Sigmoid colon (tissue), 4 donors: ENCODE results near the gene DNAJB9.

ENCODE experiments used
- CTCF ChIP-seq, 4 experiments: fragments of 450-650 bp in 3 of 4; fragments of 200-600 bp in 1 of 4; IDR thresholded peaks; one replicate each; pipeline ENCODE4 v1.5.1; 2016 to 2019; ENCODE audit warnings: antibody characterized with exemption in 4 of 4, mild to moderate bottlenecking in 3 of 4, moderate library complexity in 2 of 4
- EP300 ChIP-seq, 4 donors: sonication (generic); formaldehyde crosslinking; IDR thresholded peaks; one replicate each; pipeline ENCODE4 v1.6.1; 2017; ENCODE audit warnings: antibody characterized with exemption in 4 of 4
- POLR2A ChIP-seq, 2 donors: fragments of 450-650 bp; IDR thresholded peaks; one replicate each; pipeline ENCODE4 v1.6.1; 2016; ENCODE audit warnings: antibody characterized with exemption in 2 of 2, mild to moderate bottlenecking in 2 of 2, moderate library complexity in 2 of 2
- POLR2AphosphoS5 ChIP-seq, 4 donors: sonication (generic); formaldehyde crosslinking; IDR thresholded peaks; one replicate each; pipeline ENCODE4 v1.6.1; 2017; ENCODE audit warnings: antibody characterized with exemption in 4 of 4

- TF ChIP-seq CTCF (IDR thresholded peaks at IDR 0.05): peak; percentile 27 to 73 (median 51)
- TF ChIP-seq POLR2A (IDR thresholded peaks at IDR 0.05): no peak
- TF ChIP-seq POLR2AphosphoS5 (IDR thresholded peaks at IDR 0.05): no peak
- no peak for TF ChIP-seq EP300 (IDR thresholded peaks at IDR 0.05)
Observed at GRCh38 chr7:108613147-108613948, 43.7 kb downstream of the DNAJB9 start.
